Suprapubic skin (tissue), 3 donors: Measurements from ENCODE around the gene CD47.

Experiments used
- CTCF ChIP-seq, 2 donors: fragments of 200-600 bp in 1 of 2; fragments of 450-650 bp in 1 of 2; sonication (generic) in 1 of 2; IDR thresholded peaks; one replicate each; pipeline ENCODE4 v1.5.1; 2016 to 2019; ENCODE audit warnings: antibody characterized with exemption in 2 of 2, mild to moderate bottlenecking in 1 of 2, moderate library complexity in 1 of 2
- POLR2A ChIP-seq, 2 donors: fragments of 450-650 bp; IDR thresholded peaks; one replicate each; pipeline ENCODE4 v1.6.1; 2017; ENCODE audit warnings: antibody characterized with exemption in 2 of 2, mild to moderate bottlenecking in 2 of 2, moderate library complexity in 2 of 2

- no peak for TF ChIP-seq POLR2A (IDR thresholded peaks at IDR 0.05)
- TF ChIP-seq CTCF (IDR thresholded peaks at IDR 0.05): no peak
Measured at GRCh38 chr3:108093616-108094015, 2.8 kb upstream of the CD47 start.
